BLaER1 (cell line): ENCODE data around the gene ZNF804B.

Experiments used
- H3K27ac ChIP-seq: shearing (Covaris generic); formaldehyde crosslinking; 2 replicates; pipeline ENCODE4 v1.8.1; 2022
- H3K27me3 ChIP-seq: shearing (Covaris generic); formaldehyde crosslinking; 2 replicates; pipeline ENCODE4 v1.8.1; 2022
- H3K36me3 ChIP-seq: shearing (Covaris generic); formaldehyde crosslinking; 2 replicates; pipeline ENCODE4 v1.8.1; 2022
- H3K4me1 ChIP-seq: shearing (Covaris generic); formaldehyde crosslinking; 2 replicates; pipeline ENCODE4 v1.8.1; 2022
- H3K4me2 ChIP-seq: shearing (Covaris generic); formaldehyde crosslinking; 2 replicates; pipeline ENCODE4 v1.8.1; 2022
- H3K4me3 ChIP-seq: shearing (Covaris generic); formaldehyde crosslinking; 2 replicates; pipeline ENCODE4 v1.8.1; 2022
- H3K9ac ChIP-seq: shearing (Covaris generic); formaldehyde crosslinking; 2 replicates; pipeline ENCODE4 v1.8.1; 2022
- H3K9me3 ChIP-seq: shearing (Covaris generic); formaldehyde crosslinking; 2 replicates; pipeline ENCODE4 v1.8.1; 2022
- H4K20me1 ChIP-seq: shearing (Covaris generic); formaldehyde crosslinking; 2 replicates; pipeline ENCODE4 v1.8.1; 2022
- Cebpa-rat ChIP-seq: shearing (Covaris generic); IDR thresholded peaks from 2 replicates; pipeline ENCODE4 v1.8.1; 2022

ZNF804B gene

GRCh38 chr7:88771417-88771816, 11.9 kb downstream of the ZNF804B start:
- no peak for TF ChIP-seq Cebpa-rat
- no peaks in the 10 kb centered on the region for H3K4me1 ChIP-seq
- H3K4me3 ChIP-seq: no peak overlapping the region
- H3K27ac ChIP-seq: no peak overlapping the region
- H3K4me2 ChIP-seq: no peak overlapping the region
- no peaks in the 10 kb centered on the region for H3K36me3 ChIP-seq
- H3K27me3 ChIP-seq: no peaks in the 10 kb centered on the region
- H3K9ac ChIP-seq: no peak overlapping the region
- H4K20me1 ChIP-seq: no peaks in the 10 kb centered on the region
- H3K9me3 ChIP-seq: no peaks in the 10 kb centered on the region

GRCh38 chr7:88772776-88773175, 13.3 kb downstream of the ZNF804B start:
- Histone ChIP-seq H3K27me3 (no peaks in the 10 kb centered on the region), H3K9me3 (no peaks in the 10 kb centered on the region), H3K9ac (no peak overlapping the region), H3K4me3 (no peak overlapping the region), H3K36me3 (no peaks in the 10 kb centered on the region), H3K4me1 (no peaks in the 10 kb centered on the region), H3K4me2 (no peak overlapping the region), H4K20me1 (no peaks in the 10 kb centered on the region), H3K27ac (no peak overlapping the region)
- no peak for TF ChIP-seq Cebpa-rat

GRCh38 chr7:88775838-88776237, 16.3 kb downstream of the ZNF804B start:
- Histone ChIP-seq H3K9me3 (no peaks in the 10 kb centered on the region), H3K4me2 (no peak overlapping the region), H3K36me3 (no peaks in the 10 kb centered on the region), H4K20me1 (no peaks in the 10 kb centered on the region), H3K27ac (no peak overlapping the region), H3K4me3 (no peak overlapping the region), H3K27me3 (no peaks in the 10 kb centered on the region), H3K4me1 (no peaks in the 10 kb centered on the region), H3K9ac (no peak overlapping the region)
- TF ChIP-seq Cebpa-rat: no peak

- no peaks in the 10 kb centered on the region for H3K27me3 ChIP-seq
- no peak overlapping the region for H3K4me3 ChIP-seq
- no peak overlapping the region for H3K4me2 ChIP-seq
- no peak overlapping the region for H3K9ac ChIP-seq
- H3K36me3 ChIP-seq: no peaks in the 10 kb centered on the region
- no peaks in the 10 kb centered on the region for H3K9me3 ChIP-seq
- H3K4me1 ChIP-seq: no peaks in the 10 kb centered on the region
- no peak overlapping the region for H3K27ac ChIP-seq
- no peaks in the 10 kb centered on the region for H4K20me1 ChIP-seq
- no peak for TF ChIP-seq Cebpa-rat
These were observed 28.3 kb downstream of the ZNF804B start for GRCh38 chr7:88787777-88788176.

- Histone ChIP-seq H3K9ac (no peak overlapping the region), H3K9me3 (no peaks in the 10 kb centered on the region), H3K4me1 (no peaks in the 10 kb centered on the region), H3K27ac (no peak overlapping the region), H3K4me2 (no peak overlapping the region), H4K20me1 (no peaks in the 10 kb centered on the region), H3K4me3 (no peak overlapping the region), H3K36me3 (no peaks in the 10 kb centered on the region), H3K27me3 (no peaks in the 10 kb centered on the region)
- TF ChIP-seq Cebpa-rat: no peak
These were observed 30.1 kb downstream of the ZNF804B start for GRCh38 chr7:88789480-88790064.

GRCh38 chr7:88791891-88792290, 32.4 kb downstream of the ZNF804B start:
- H3K4me3 ChIP-seq: no peak overlapping the region
- TF ChIP-seq Cebpa-rat: no peak
- H3K9me3 ChIP-seq: no peaks in the 10 kb centered on the region
- H3K36me3 ChIP-seq: no peaks in the 10 kb centered on the region
- 0 out of 2 replicates have a peak, but pooled peaks cover 3% of the 10 kb centered on the region for H3K4me1 ChIP-seq
- H3K9ac ChIP-seq: no peak overlapping the region
- H4K20me1 ChIP-seq: no peaks in the 10 kb centered on the region
- H3K27me3 ChIP-seq: no peaks in the 10 kb centered on the region
- no peak overlapping the region for H3K4me2 ChIP-seq
- H3K27ac ChIP-seq: no peak overlapping the region

GRCh38 chr7:88792361-88792760, 32.9 kb downstream of the ZNF804B start:
- Histone ChIP-seq H3K36me3 (no peaks in the 10 kb centered on the region), H3K9ac (no peak overlapping the region), H3K4me2 (no peak overlapping the region), H3K9me3 (no peaks in the 10 kb centered on the region), H3K27me3 (no peaks in the 10 kb centered on the region), H3K27ac (no peak overlapping the region), H3K4me3 (no peak overlapping the region), H3K4me1 (0 out of 2 replicates have a peak, but pooled peaks cover 3% of the 10 kb centered on the region), H4K20me1 (no peaks in the 10 kb centered on the region)
- no peak for TF ChIP-seq Cebpa-rat

GRCh38 chr7:88795553-88795952, 36.1 kb downstream of the ZNF804B start, which contains the start of gene TEX47:
TEX47 (minus strand) TSS chr7:88795737; CDS start chr7:88794942, 795 bp downstream.
- no peak within 1 kb of the TSS for H3K27ac ChIP-seq
- no peak for TF ChIP-seq Cebpa-rat
- no peaks in the 10 kb centered on the region for H4K20me1 ChIP-seq
- H3K9ac ChIP-seq: no peak within 1 kb of the TSS
- H3K36me3 ChIP-seq: no peaks in the 10 kb centered on the region
- no peak within 1 kb of the TSS for H3K4me3 ChIP-seq
- H3K27me3 ChIP-seq: no peaks in the 10 kb centered on the region
- 0 out of 2 replicates have a peak, but pooled peaks cover 3% of the 10 kb centered on the region for H3K4me1 ChIP-seq
- no peaks in the 10 kb centered on the region for H3K9me3 ChIP-seq
- no peak within 1 kb of the TSS for H3K4me2 ChIP-seq

- H3K27me3 ChIP-seq: no peaks in the 10 kb centered on the region
These were observed 41.5 kb downstream of the ZNF804B start for GRCh38 chr7:88801046-88801445.

GRCh38 chr7:88806280-88807037, 47.0 kb downstream of the ZNF804B start:
- Histone ChIP-seq H3K4me1 (no peaks in the 10 kb centered on the region), H3K27ac (no peak overlapping the region), H3K36me3 (no peaks in the 10 kb centered on the region), H4K20me1 (no peaks in the 10 kb centered on the region), H3K9me3 (no peaks in the 10 kb centered on the region), H3K4me2 (no peak overlapping the region), H3K4me3 (no peak overlapping the region), H3K9ac (no peak overlapping the region), H3K27me3 (no peaks in the 10 kb centered on the region)
- no peak for TF ChIP-seq Cebpa-rat

More at GRCh38 chr7:88801046-88801445, 41.5 kb downstream of the ZNF804B start:
- no peaks in the 10 kb centered on the region for H4K20me1 ChIP-seq
- H3K36me3 ChIP-seq: no peaks in the 10 kb centered on the region
- H3K4me2 ChIP-seq: no peak overlapping the region
- no peak for TF ChIP-seq Cebpa-rat
- H3K9ac ChIP-seq: no peak overlapping the region
- no peaks in the 10 kb centered on the region for H3K9me3 ChIP-seq
- H3K27ac ChIP-seq: no peak overlapping the region
- H3K4me3 ChIP-seq: no peak overlapping the region
- no peaks in the 10 kb centered on the region for H3K4me1 ChIP-seq
